AG10803 (cell line): ENCODE results near the gene TRIM8.

ENCODE experiments used
- DNase-seq: peaks from one replicate; pipeline ENCODE4 v3.0.0; 2010; ENCODE audit warnings: low read depth
- H3K4me3 ChIP-seq: 2 replicates; pipeline ENCODE4 v1.5.1; 2011; ENCODE audit warnings: mild to moderate bottlenecking, low read length, control low read depth
- TF ChIP-seq, protein P1 (sequence below): conservative IDR thresholded peaks from 2 replicates; pipeline ENCODE4 v1.5.1; 2011; ENCODE audit warnings: mild to moderate bottlenecking, low read length, control low read depth, inconsistent platforms

The TRIM8 gene

DNA sequence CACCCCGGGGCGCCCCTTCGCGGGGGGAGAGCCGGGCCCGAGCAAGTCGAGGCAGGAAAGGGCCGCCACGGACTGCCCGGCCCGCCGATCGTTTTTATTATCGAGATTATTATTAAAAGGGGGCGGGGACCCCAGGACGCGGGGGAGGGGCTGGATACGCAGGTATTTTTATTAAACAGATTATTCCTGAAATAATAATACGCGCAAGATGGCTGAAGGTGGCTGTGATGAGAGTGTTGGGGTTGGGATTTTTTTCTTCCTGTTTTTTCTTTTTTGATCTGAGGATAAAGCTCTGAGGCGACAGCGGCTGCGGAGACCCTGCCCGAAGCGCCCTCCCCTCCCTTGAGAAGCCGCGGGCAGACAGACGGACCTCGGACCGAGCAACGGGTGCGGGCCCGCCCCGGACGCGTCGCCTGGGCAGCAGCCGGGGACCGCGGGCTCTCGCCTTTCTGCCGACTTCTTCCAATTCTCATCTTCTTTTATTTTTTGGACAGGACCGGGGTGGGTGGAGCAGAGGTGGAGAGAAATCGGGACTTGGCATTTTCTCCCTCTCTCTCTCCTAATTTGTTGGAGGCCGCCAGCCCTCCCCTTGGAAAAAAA, 1.4 kb upstream of the TRIM8 start:
- peak; percentile 85 for DNase-seq
- TF ChIP-seq, protein P1, sequence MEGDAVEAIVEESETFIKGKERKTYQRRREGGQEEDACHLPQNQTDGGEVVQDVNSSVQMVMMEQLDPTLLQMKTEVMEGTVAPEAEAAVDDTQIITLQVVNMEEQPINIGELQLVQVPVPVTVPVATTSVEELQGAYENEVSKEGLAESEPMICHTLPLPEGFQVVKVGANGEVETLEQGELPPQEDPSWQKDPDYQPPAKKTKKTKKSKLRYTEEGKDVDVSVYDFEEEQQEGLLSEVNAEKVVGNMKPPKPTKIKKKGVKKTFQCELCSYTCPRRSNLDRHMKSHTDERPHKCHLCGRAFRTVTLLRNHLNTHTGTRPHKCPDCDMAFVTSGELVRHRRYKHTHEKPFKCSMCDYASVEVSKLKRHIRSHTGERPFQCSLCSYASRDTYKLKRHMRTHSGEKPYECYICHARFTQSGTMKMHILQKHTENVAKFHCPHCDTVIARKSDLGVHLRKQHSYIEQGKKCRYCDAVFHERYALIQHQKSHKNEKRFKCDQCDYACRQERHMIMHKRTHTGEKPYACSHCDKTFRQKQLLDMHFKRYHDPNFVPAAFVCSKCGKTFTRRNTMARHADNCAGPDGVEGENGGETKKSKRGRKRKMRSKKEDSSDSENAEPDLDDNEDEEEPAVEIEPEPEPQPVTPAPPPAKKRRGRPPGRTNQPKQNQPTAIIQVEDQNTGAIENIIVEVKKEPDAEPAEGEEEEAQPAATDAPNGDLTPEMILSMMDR, result no peak
- peak overlapping the region; percentile 97 for H3K4me3 ChIP-seq

DNA sequence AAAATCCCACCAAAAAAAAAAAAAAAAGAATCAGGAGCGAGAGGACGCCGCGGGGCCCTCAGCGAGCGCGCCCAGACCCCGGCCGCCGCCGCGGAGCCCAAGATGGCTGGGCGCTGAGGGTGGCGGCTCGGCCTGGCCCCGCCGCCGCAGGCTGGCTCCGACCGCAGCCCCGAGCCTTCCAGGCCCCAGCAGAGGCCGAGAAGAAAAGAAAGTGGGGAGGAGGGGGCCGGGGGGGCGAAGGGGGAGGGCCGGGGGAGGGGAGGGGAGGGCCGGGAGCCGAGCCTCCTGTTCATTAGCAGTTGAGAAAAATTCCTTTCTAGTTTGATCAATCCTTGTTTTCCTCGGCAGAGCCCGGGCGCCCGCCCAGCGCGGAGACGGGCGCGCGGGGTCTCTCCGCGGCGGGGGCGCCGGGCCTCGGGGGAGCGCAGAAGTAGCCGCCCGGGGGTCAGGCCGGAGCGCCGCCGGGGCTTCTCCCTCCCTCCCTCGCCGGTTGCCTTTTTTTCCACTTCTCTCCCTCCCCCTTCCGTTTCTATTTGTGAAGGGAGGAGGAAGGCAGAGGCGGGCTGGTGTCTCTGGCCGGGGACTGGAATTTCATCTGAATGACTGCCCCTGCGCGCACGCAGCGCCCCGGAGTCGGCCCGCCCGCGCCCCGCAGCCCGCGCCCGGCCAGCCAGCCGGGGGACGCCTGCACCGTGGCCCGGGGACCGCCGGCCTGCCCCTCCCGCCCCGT, 778 bp upstream of the TRIM8 start:
- peak overlapping the region; percentile 97 for H3K4me3 ChIP-seq
- DNase-seq, result peak; percentile 76
- TF ChIP-seq, protein P1, result no peak

DNA sequence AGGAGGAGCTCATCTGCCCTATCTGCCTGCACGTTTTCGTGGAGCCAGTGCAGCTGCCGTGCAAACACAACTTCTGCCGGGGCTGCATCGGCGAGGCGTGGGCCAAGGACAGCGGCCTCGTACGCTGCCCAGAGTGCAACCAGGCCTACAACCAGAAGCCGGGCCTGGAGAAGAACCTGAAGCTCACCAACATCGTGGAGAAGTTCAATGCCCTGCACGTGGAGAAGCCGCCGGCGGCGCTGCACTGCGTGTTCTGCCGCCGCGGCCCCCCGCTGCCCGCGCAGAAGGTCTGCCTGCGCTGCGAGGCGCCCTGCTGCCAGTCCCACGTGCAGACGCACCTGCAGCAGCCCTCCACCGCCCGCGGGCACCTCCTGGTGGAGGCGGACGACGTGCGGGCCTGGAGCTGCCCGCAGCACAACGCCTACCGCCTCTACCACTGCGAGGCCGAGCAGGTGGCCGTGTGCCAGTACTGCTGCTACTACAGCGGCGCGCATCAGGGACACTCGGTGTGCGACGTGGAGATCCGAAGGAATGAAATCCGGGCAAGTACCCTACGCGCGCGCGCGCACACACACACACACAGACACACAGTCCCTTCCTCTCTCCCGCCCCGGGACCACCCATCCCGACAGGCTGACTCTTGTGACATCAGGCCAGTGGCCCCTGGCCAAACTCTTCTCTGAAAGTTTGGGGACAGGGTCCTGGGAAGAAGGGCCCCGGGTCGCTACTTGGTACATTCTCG, 538 bp downstream of the TRIM8 start:
- TF ChIP-seq, protein P1, result peak; percentile 47
- H3K4me3 ChIP-seq, result peak overlapping the region; percentile 97
- DNase-seq, result peak; percentile 72

DNA sequence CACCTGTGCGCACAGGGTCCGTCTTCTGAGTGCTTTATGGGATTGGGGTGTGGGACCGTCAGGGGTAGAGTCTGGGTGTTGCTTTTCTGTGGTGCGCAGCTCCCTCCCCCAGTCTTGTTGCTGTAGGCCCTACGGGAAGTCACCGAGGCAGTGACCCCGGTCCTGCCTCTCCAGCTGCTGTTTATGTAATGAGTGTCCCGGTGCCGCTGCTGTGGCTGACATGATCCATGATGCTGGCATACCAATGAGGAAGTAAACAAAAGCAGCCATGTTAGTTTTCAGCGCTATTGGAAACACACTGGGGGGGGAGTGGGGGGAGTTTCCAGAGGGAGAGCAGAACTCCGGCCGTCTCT, 1.1 kb downstream of the TRIM8 start:
- no peak for DNase-seq
- TF ChIP-seq, protein P1, result no peak
- H3K4me3 ChIP-seq, result peak overlapping the region; percentile 97

DNA sequence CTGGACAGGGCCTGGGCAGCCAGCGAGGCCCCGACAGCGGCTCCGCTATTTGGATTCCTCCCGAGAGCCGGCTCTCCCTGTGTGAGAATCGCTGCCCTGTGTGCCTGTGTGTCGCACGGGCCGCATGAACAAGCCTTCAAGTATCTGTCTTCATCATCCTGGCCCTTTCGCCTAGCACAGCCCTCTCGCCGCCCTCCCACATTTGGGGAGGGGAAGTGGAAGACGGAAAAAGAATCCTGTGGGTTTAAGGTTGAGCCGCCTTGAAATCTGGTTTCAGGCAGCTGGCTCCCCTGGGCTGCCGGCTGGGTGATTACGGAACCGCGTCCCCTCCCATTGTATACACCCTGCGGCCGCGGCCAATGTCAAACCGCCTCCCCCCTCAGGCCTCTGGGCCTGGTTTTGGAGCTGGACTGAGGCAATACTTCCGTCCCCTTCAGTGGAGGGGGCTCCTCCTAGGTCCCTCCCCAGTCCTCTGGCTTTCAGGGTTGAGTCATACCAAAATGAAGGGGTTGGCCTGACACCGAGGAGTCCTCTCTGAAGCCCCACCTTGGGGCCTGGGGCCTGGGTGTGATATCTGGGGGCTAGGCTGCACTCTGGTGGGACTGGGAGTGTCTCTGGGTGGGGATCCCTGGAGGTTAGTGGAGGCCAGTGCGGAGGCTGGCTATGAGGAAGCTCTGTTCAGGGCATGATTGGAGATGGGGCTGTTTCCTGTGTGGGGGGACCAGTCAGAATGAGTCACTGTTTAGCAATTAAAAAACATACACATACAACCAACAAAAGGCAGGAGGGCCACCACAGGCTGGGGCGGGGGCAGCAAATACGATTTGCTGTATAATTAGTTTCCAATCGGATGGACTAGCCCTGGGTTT, 1.7 kb downstream of the TRIM8 start:
- peak; percentile 97 for DNase-seq
- H3K4me3 ChIP-seq, result peak overlapping the region; percentile 97

More for the DNA sequence above, 1.7 kb downstream of the TRIM8 start:
- TF ChIP-seq, protein P1, result no peak; the same call in 1 of the 2 replicates
